ENCODE results near the gene CLK1. TPM values are rescaled to one million over a fixed set of nuclear protein-coding genes. Genes with fewer than 3 reads are reported as not detected.

CLK1 gene
- total and polyA plus RNA-seq, 2 of the 13 experiments (the other 11 are each of a cell fraction or from before 2014, with no cell fraction given) = 66.6 to 101 TPM

- TF ChIP-seq, protein P1, sequence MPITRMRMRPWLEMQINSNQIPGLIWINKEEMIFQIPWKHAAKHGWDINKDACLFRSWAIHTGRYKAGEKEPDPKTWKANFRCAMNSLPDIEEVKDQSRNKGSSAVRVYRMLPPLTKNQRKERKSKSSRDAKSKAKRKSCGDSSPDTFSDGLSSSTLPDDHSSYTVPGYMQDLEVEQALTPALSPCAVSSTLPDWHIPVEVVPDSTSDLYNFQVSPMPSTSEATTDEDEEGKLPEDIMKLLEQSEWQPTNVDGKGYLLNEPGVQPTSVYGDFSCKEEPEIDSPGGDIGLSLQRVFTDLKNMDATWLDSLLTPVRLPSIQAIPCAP (CRISPR knock-in tag; IDR thresholded peaks at IDR 0.05; ENCODE audit: low read depth) = no peak
- TF ChIP-seq POGK (CRISPR knock-in tag; conservative IDR thresholded peaks at IDR 0.05) (peak; percentile 61; the same call in 1 of the 2 replicates), ZNF263 (CRISPR knock-in tag; IDR thresholded peaks at IDR 0.05) (no peak), ELF4 (CRISPR knock-in tag; IDR thresholded peaks at IDR 0.05; ENCODE audit: borderline replicate concordance) (no peak; the same call in 1 of the 2 replicates), RARA (CRISPR knock-in tag; IDR thresholded peaks at IDR 0.05) (peak; percentile 46; the same call in 1 of the 2 replicates), MEIS2 (CRISPR knock-in tag; IDR thresholded peaks at IDR 0.05) (no peak; the same call in 1 of the 2 replicates), ZNF484 (CRISPR knock-in tag; IDR thresholded peaks at IDR 0.05; ENCODE audit: borderline replicate concordance, low read depth) (peak; percentile 64; the same call in 1 of the 2 replicates), NPAS2 (CRISPR knock-in tag; IDR thresholded peaks at IDR 0.05; ENCODE audit: borderline replicate concordance) (no peak), RELA (CRISPR knock-in tag; IDR thresholded peaks at IDR 0.05) (0 out of 2 replicates have a peak, but pooled peaks have one; percentile 37), ZNF30 (CRISPR knock-in tag; IDR thresholded peaks at IDR 0.05) (no peak), MLLT10 (CRISPR knock-in tag; IDR thresholded peaks at IDR 0.05) (no peak), ZNF772 (CRISPR knock-in tag; IDR thresholded peaks at IDR 0.05) (no peak; the same call in 1 of the 2 replicates), ZNF124 (CRISPR knock-in tag; IDR thresholded peaks at IDR 0.05) (no peak; the same call in 1 of the 2 replicates), ZNF136 (CRISPR knock-in tag; IDR thresholded peaks at IDR 0.05; ENCODE audit: low read depth) (no peak), ZMYM4 (CRISPR knock-in tag; IDR thresholded peaks at IDR 0.05) (peak; percentile 55; the same call in 1 of the 2 replicates), DR1 (CRISPR knock-in tag; IDR thresholded peaks at IDR 0.05) (no peak), HMG20A (CRISPR knock-in tag; IDR thresholded peaks at IDR 0.05; ENCODE audit: borderline replicate concordance) (no peak), FOSL2 (CRISPR knock-in tag; IDR thresholded peaks at IDR 0.05) (peak; percentile 56), PTBP1 (IDR thresholded peaks at IDR 0.05; ENCODE audit: low read depth, low read length, poor library complexity, severe bottlenecking) (no peak), ZNF230 (CRISPR knock-in tag; IDR thresholded peaks at IDR 0.05) (no peak), SOX6 (IDR thresholded peaks at IDR 0.05) (no peak), SOX6 (CRISPR knock-in tag; IDR thresholded peaks at IDR 0.05) (peak; percentile 38; the same call in 1 of the 2 replicates), ATF7 (IDR thresholded peaks at IDR 0.05) (no peak), ATF7 (CRISPR knock-in tag; IDR thresholded peaks at IDR 0.05) (no peak), MIER3 (CRISPR knock-in tag; IDR thresholded peaks at IDR 0.05; ENCODE audit: borderline replicate concordance) (no peak), GATAD2A (CRISPR knock-in tag; IDR thresholded peaks at IDR 0.05) (peak; percentile 56), ZNF333 (CRISPR knock-in tag; IDR thresholded peaks at IDR 0.05; ENCODE audit: borderline replicate concordance) (peak; percentile 74), ATF4 (CRISPR knock-in tag; IDR thresholded peaks at IDR 0.05) (peak in 1 of 2 experiments; percentile 51; a peak in 1 of 4 replicates)
These were observed 52.1 kb downstream of the CLK1 start (continued) for GRCh38 chr2:200812122-200813022.
